OCI-LY1 (cell line): ENCODE measurements around the gene CHRM2.

Experiments used
- H2AFZ ChIP-seq: fragments of 200-600 bp; sonication (generic), shearing (Covaris generic); 2 replicates; pipeline ENCODE4 v1.6.0; 2014; ENCODE audit warnings: antibody characterized with exemption, mild to moderate bottlenecking, low read length
- H3F3A ChIP-seq: fragments of 200-600 bp; sonication (generic), shearing (Covaris generic); 2 replicates; pipeline ENCODE4 v1.6.0; 2014; ENCODE audit warnings: mild to moderate bottlenecking, antibody characterized with exemption, low read length, moderate library complexity; ENCODE audit not compliant: insufficient read depth
- H3K27ac ChIP-seq: fragments of 200-600 bp; sonication (generic); 2 replicates; pipeline ENCODE4 v1.5.1; 2014; ENCODE audit warnings: low read length, mixed run types, mild to moderate bottlenecking, low read depth; ENCODE audit not compliant: poor library complexity, severe bottlenecking
- H3K27me3 ChIP-seq: fragments of 200-600 bp; sonication (generic); 2 replicates; pipeline ENCODE4 v1.6.0; 2014; ENCODE audit warnings: antibody characterized with exemption, mild to moderate bottlenecking, low read length, moderate library complexity; ENCODE audit not compliant: insufficient read depth
- H3K36me3 ChIP-seq: fragments of 200-600 bp; sonication (generic); 2 replicates; pipeline ENCODE4 v1.6.1; 2014; ENCODE audit warnings: mild to moderate bottlenecking, antibody characterized with exemption, low read length, moderate library complexity, mixed read lengths; ENCODE audit not compliant: insufficient read depth
- H3K4me1 ChIP-seq: fragments of 200-600 bp; sonication (generic); 2 replicates; pipeline ENCODE4 v1.5.1; 2014; ENCODE audit warnings: mild to moderate bottlenecking, low read length, moderate library complexity; ENCODE audit not compliant: insufficient read depth, severe bottlenecking
- H3K4me2 ChIP-seq: fragments of 200-600 bp; sonication (generic), shearing (Covaris generic); 2 replicates; pipeline ENCODE4 v1.6.1; 2014; ENCODE audit warnings: low read length
- H3K4me3 ChIP-seq: fragments of 200-600 bp; sonication (generic); 2 replicates; pipeline ENCODE4 v1.5.1; 2014; ENCODE audit warnings: low read length, low read depth, mild to moderate bottlenecking, mixed read lengths; ENCODE audit not compliant: poor library complexity, severe bottlenecking
- H3K79me2 ChIP-seq: fragments of 200-600 bp; shearing (Covaris generic); 2 replicates; pipeline ENCODE4 v1.6.1; 2016; ENCODE audit warnings: mixed run types, low read length, mixed read lengths; ENCODE audit not compliant: insufficient read depth
- H3K9ac ChIP-seq: fragments of 200-600 bp; sonication (generic), shearing (Covaris generic); 2 replicates; pipeline ENCODE4 v1.6.1; 2014; ENCODE audit warnings: mild to moderate bottlenecking, low read length, mixed read lengths
- H3K9me2 ChIP-seq: fragments of 200-600 bp; sonication (generic), shearing (Covaris generic); 2 replicates; pipeline ENCODE4 v1.6.1; 2014; ENCODE audit warnings: low read depth, mild to moderate bottlenecking, low read length, mixed read lengths
- H3K9me3 ChIP-seq: fragments of 200-600 bp; shearing (Covaris generic); 2 replicates; pipeline ENCODE4 v1.6.1; 2014; ENCODE audit warnings: low read length, mixed read lengths
- H4K20me1 ChIP-seq: fragments of 200-600 bp; sonication (generic), shearing (Covaris generic); 2 replicates; pipeline ENCODE4 v1.6.0; 2016; ENCODE audit warnings: mild to moderate bottlenecking, low read length; ENCODE audit not compliant: insufficient read depth
- CTCF ChIP-seq: fragments of 200-600 bp; sonication (generic), shearing (Covaris generic); IDR thresholded peaks from 2 replicates; pipeline ENCODE4 v1.5.1; 2017; ENCODE audit warnings: mild to moderate bottlenecking, antibody characterized with exemption, low read length, moderate library complexity, mixed read lengths
- EZH2 ChIP-seq: fragments of 200-600 bp; sonication (generic), shearing (Covaris generic); IDR thresholded peaks from 2 replicates; pipeline ENCODE4 v1.8.0; 2017; ENCODE audit warnings: borderline replicate concordance, mixed run types, mild to moderate bottlenecking, antibody characterized with exemption, low read length, moderate library complexity, mixed read lengths

Gene CHRM2

DNA sequence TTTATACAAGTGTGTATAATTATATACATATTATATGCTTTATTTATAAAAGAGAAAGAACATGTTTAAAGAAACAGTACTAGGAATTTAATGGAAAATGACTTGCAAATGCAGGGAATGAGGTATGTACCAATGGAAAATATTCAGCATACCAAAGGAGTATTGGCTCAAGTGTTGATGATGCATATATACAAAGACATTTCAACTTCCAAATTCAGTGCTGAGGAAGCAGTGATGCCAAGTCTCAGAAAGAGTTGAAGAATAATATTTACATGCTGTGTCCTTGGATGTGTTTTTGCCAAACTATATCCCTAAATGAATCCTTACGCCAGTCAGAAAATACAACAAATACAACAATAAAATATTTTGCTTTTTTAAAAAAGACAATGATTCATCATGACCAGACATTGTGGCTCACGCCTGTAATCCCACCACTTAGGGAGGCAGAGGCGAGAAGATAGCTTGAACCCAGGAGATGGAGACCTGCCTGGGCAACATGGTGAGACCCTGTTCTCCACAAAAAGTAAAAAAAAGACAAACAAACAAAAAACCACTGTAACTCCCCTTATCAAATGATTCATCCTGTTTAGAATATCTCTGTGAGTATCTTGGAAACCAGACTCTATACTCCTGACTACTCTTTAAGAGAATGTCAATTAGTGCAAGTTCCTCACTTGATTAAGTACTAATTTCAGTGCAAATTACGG, 157.2 kb downstream of the CHRM2 start:
- H3K9ac ChIP-seq, result no peak overlapping the region
- no peak overlapping the region for H2AFZ ChIP-seq
- no peaks in the 10 kb centered on the region for H3K4me1 ChIP-seq
- H3F3A ChIP-seq, result no peaks in the 10 kb centered on the region
- no peak overlapping the region for H3K4me2 ChIP-seq
- no peaks in the 10 kb centered on the region for H3K9me2 ChIP-seq
- H3K36me3 ChIP-seq, result no peaks in the 10 kb centered on the region
- no peak for TF ChIP-seq CTCF
- TF ChIP-seq EZH2, result no peak
- no peaks in the 10 kb centered on the region for H3K79me2 ChIP-seq
- no peaks in the 10 kb centered on the region for H3K9me3 ChIP-seq
- H3K27ac ChIP-seq, result no peak overlapping the region
- no peaks in the 10 kb centered on the region for H4K20me1 ChIP-seq
- H3K27me3 ChIP-seq, result no peaks in the 10 kb centered on the region
- no peak overlapping the region for H3K4me3 ChIP-seq

DNA sequence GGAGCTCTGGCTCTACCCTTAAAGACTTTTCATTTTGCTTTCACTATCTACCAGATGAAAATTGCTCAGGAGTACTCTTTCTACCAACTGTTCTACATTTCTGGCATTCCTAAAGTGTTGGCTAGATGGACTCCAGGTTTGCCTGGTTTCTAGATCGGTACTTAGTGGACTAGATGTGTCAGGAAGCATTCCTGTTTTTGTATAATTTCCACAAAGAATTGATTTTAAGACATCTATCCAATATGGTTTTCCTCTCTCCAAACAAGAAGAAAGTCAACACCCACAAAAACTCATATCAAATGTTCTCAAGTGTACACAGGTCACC, 157.7 kb downstream of the CHRM2 start:
- no peak overlapping the region for H3K9ac ChIP-seq
- no peaks in the 10 kb centered on the region for H3K4me1 ChIP-seq
- H3K9me3 ChIP-seq, result no peaks in the 10 kb centered on the region
- no peak for TF ChIP-seq EZH2
- TF ChIP-seq CTCF, result no peak
- no peaks in the 10 kb centered on the region for H4K20me1 ChIP-seq
- H3K27me3 ChIP-seq, result no peaks in the 10 kb centered on the region
- H3K4me2 ChIP-seq, result no peak overlapping the region
- H3K4me3 ChIP-seq, result no peak overlapping the region
- no peaks in the 10 kb centered on the region for H3K36me3 ChIP-seq
- H2AFZ ChIP-seq, result no peak overlapping the region
- no peak overlapping the region for H3K27ac ChIP-seq
- H3F3A ChIP-seq, result no peaks in the 10 kb centered on the region
- no peaks in the 10 kb centered on the region for H3K9me2 ChIP-seq
- no peaks in the 10 kb centered on the region for H3K79me2 ChIP-seq

GRCh38 chr7:137032436-137032835, 164.0 kb downstream of the CHRM2 start:
- Histone ChIP-seq H3K4me2 (no peak overlapping the region), H3K9me3 (no peaks in the 10 kb centered on the region), H3F3A (no peaks in the 10 kb centered on the region), H3K27ac (no peak overlapping the region), H3K9ac (no peak overlapping the region), H3K27me3 (no peaks in the 10 kb centered on the region), H3K79me2 (no peaks in the 10 kb centered on the region), H2AFZ (no peak overlapping the region), H3K36me3 (no peaks in the 10 kb centered on the region), H3K4me3 (no peak overlapping the region), H3K9me2 (no peaks in the 10 kb centered on the region), H3K4me1 (no peaks in the 10 kb centered on the region), H4K20me1 (no peaks in the 10 kb centered on the region)
- no peak for TF ChIP-seq CTCF
- TF ChIP-seq EZH2, result no peak
